Measurements from ENCODE around the gene UNC13B.

DNA sequence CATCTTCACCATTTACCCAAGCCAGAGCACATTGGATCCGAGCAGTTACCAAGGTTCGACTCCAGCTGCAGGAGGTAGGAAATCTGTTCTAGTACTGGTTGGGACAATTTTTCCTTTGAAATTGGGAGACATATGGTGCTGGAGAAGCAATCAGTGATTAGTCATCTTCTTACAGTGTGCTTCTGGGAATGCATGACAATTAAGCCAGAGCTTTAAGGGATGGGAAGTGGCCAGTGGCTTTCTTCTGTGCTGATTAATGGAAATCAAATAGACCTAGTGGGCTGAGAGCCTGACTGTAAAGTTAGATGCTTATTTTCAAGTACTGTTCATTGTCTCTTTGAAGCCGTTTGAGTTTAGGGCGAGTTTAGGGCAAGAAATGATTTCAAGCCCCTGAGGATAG lies 152.1 kb downstream of the UNC13B start:
- no peak for TF ChIP-seq CTCF (IDR thresholded peaks at IDR 0.05)
- no peak for TF ChIP-seq EZH2 (IDR thresholded peaks at IDR 0.05; ENCODE audit: borderline replicate concordance, insufficient read depth, low read depth, low read length, poor library complexity, severe bottlenecking)

Measured in B cell (primary cell).